Neuronal stem cell (in vitro differentiated cells): ENCODE measurements around the gene HEPACAM2.

Source experiments
- DNase-seq: peaks from one replicate; pipeline ENCODE4 v3.0.0-alpha.2; 2013; ENCODE audit warnings: low spot score
- H2AFZ ChIP-seq: one replicate; pipeline ENCODE4 v1.6.1; 2013; ENCODE audit warnings: mild to moderate bottlenecking, low read length, inconsistent platforms
- H2AK5ac ChIP-seq: 2 replicates; pipeline ENCODE4 v1.6.1; 2013; ENCODE audit warnings: low read depth, mild to moderate bottlenecking, inconsistent platforms, low read length, moderate library complexity, mixed read lengths
- H2BK120ac ChIP-seq: 2 replicates; pipeline ENCODE4 v1.6.1; 2013; ENCODE audit warnings: low read depth, mild to moderate bottlenecking, inconsistent platforms, low read length, moderate library complexity, mixed read lengths
- H2BK12ac ChIP-seq: one replicate; pipeline ENCODE4 v1.6.1; 2013; ENCODE audit warnings: low read length, inconsistent platforms
- H2BK15ac ChIP-seq: 2 replicates; pipeline ENCODE4 v1.6.1; 2013; ENCODE audit warnings: mild to moderate bottlenecking, low read length, inconsistent platforms, mixed read lengths
- H2BK5ac ChIP-seq: one replicate; pipeline ENCODE4 v1.6.1; 2013; ENCODE audit warnings: inconsistent platforms, mild to moderate bottlenecking, low read length, moderate library complexity
- H3K14ac ChIP-seq: one replicate; pipeline ENCODE4 v1.6.1; 2013; ENCODE audit warnings: low read length, inconsistent platforms
- H3K18ac ChIP-seq: 2 replicates; pipeline ENCODE4 v1.6.1; 2013; ENCODE audit warnings: low read length, inconsistent platforms
- H3K23ac ChIP-seq: 2 replicates; pipeline ENCODE4 v1.6.1; 2013; ENCODE audit warnings: low read depth, mild to moderate bottlenecking, mixed read lengths, low read length, inconsistent platforms; ENCODE audit not compliant: poor library complexity
- H3K27ac ChIP-seq: replicated peaks from 3 replicates; pipeline ENCODE4 v1.5.1; 2013; ENCODE audit warnings: low read length, inconsistent platforms
- H3K27me3 ChIP-seq, 3 experiments: 2 replicates each; pipeline ENCODE4 v1.6.1; 2013; ENCODE audit warnings: low read length in 3 of 3, mild to moderate bottlenecking in 2 of 3, inconsistent platforms in 1 of 3, low read depth in 1 of 3, mixed read lengths in 1 of 3, moderate library complexity in 1 of 3; ENCODE audit not compliant: control insufficient read depth in 3 of 3, insufficient read depth in 3 of 3
- H3K36me3 ChIP-seq, 2 donors: replicated peaks in 1 of 2; 2 replicates each; pipeline ENCODE4 v1.6.1; 2013; ENCODE audit warnings: low read length in 2 of 2; ENCODE audit not compliant: control insufficient read depth in 2 of 2, insufficient read depth in 2 of 2
- H3K4ac ChIP-seq: 2 replicates; pipeline ENCODE4 v1.6.1; 2013; ENCODE audit warnings: inconsistent platforms, mild to moderate bottlenecking, low read length, moderate library complexity
- H3K4me1 ChIP-seq, 2 donors: 1 replicate in 1 of 2; 2 replicates in 1 of 2; pipeline ENCODE4 v1.6.1; 2013; ENCODE audit warnings: low read length in 2 of 2, low read depth in 1 of 2; ENCODE audit not compliant: control insufficient read depth in 2 of 2, insufficient read depth in 1 of 2
- H3K4me2 ChIP-seq: one replicate; pipeline ENCODE4 v1.6.1; 2013; ENCODE audit warnings: mild to moderate bottlenecking, low read length, inconsistent platforms; ENCODE audit not compliant: insufficient read depth, poor library complexity, severe bottlenecking
- H3K4me3 ChIP-seq, 2 donors: 2 replicates each; pipeline ENCODE4 v1.5.1; 2013; ENCODE audit warnings: low read length in 2 of 2, mild to moderate bottlenecking in 2 of 2, inconsistent platforms in 1 of 2, moderate library complexity in 1 of 2
- H3K79me1 ChIP-seq: one replicate; pipeline ENCODE4 v1.6.1; 2013; ENCODE audit warnings: low read depth, mild to moderate bottlenecking, inconsistent platforms, low read length, moderate library complexity
- H3K9ac ChIP-seq: one replicate; pipeline ENCODE4 v1.6.1; 2013; ENCODE audit warnings: mild to moderate bottlenecking, low read depth, low read length, inconsistent platforms; ENCODE audit not compliant: poor library complexity
- H3K9me3 ChIP-seq, 2 donors: replicated peaks in 1 of 2; 2 replicates each; pipeline versions ENCODE3 to v1.6.1; 2013; ENCODE audit warnings: low read length in 2 of 2, mild to moderate bottlenecking in 2 of 2, inconsistent platforms in 1 of 2, low read depth in 1 of 2, mixed read lengths in 1 of 2, moderate library complexity in 1 of 2; ENCODE audit not compliant: control insufficient read depth in 2 of 2, insufficient read depth in 1 of 2
- H4K8ac ChIP-seq: one replicate; pipeline ENCODE4 v1.6.1; 2013; ENCODE audit warnings: low read depth, mild to moderate bottlenecking, inconsistent platforms, low read length, moderate library complexity
- H4K91ac ChIP-seq: one replicate; pipeline ENCODE4 v1.6.1; 2013; ENCODE audit warnings: low read length, low read depth, mild to moderate bottlenecking, inconsistent platforms; ENCODE audit not compliant: poor library complexity
- WGBS, 2 donors: extraction: QIAGEN DNeasy Blood & Tissue Kit; methylation state at CpG; one replicate each; pipeline ENCODE4 v1.1.7; 2013; ENCODE audit warnings: missing lambda C conversion rate in 2 of 2, mixed read lengths in 1 of 2; ENCODE audit not compliant: insufficient read length in 2 of 2, insufficient replicate concordance in 1 of 2; ENCODE audit errors: extremely low coverage in 2 of 2; 5-methylcytosine and 5-hydroxymethylcytosine counted together

HEPACAM2 gene

GRCh38 chr7:93194386-93194785 is 31.9 kb downstream of the HEPACAM2 start:
- Histone ChIP-seq H3K27me3 (peaks cover 0 to 20% (median 0%) of the 10 kb centered on the region in 3 experiments), H3K79me1 (no peaks in the 10 kb centered on the region), H3K23ac (no peak overlapping the region), H3K14ac (no peak overlapping the region), H3K4me2 (no peak overlapping the region), H3K9me3 (no peaks in the 10 kb centered on the region), H3K27ac (no peak overlapping the region), H2BK15ac (no peak overlapping the region), H3K9ac (no peak overlapping the region), H3K4me1 (no peaks in the 10 kb centered on the region), H4K8ac (no peak overlapping the region), H2BK120ac (no peak overlapping the region), H2AFZ (no peak overlapping the region), H3K18ac (no peak overlapping the region), H3K4ac (no peak overlapping the region), H2AK5ac (no peak overlapping the region), H4K91ac (no peak overlapping the region), H3K36me3 (no peaks in the 10 kb centered on the region), H2BK5ac (no peak overlapping the region), H3K4me3 (no peak overlapping the region), H2BK12ac (no peak overlapping the region)
- no peak for DNase-seq
- no CpG with 5 or more reads among the region's 3 CpGs for WGBS, 2 donors

- Histone ChIP-seq H2AFZ (no peak overlapping the region), H3K14ac (no peak overlapping the region), H2AK5ac (no peak overlapping the region), H3K23ac (no peak overlapping the region), H3K36me3 (no peaks in the 10 kb centered on the region), H3K27me3 (peaks cover 0 to 26% (median 0%) of the 10 kb centered on the region in 3 experiments), H2BK15ac (no peak overlapping the region), H3K4me3 (no peak overlapping the region), H3K18ac (no peak overlapping the region), H3K4me2 (no peak overlapping the region), H4K91ac (no peak overlapping the region), H3K4me1 (no peaks in the 10 kb centered on the region), H2BK120ac (no peak overlapping the region), H3K27ac (no peak overlapping the region), H3K9me3 (no peaks in the 10 kb centered on the region), H2BK5ac (no peak overlapping the region), H2BK12ac (no peak overlapping the region), H3K4ac (no peak overlapping the region), H3K79me1 (no peaks in the 10 kb centered on the region), H3K9ac (no peak overlapping the region), H4K8ac (no peak overlapping the region)
- DNase-seq: no peak
- WGBS, 2 donors: no CpG with 5 or more reads among the region's 6 CpGs
Measured at GRCh38 chr7:93188870-93189634, 37.2 kb downstream of the HEPACAM2 start.

- no CpG with 5 or more reads among the region's 1 CpG for WGBS, 2 donors
- Histone ChIP-seq H4K8ac (no peak overlapping the region), H3K36me3 (no peaks in the 10 kb centered on the region), H2BK120ac (no peak overlapping the region), H3K4me2 (no peak overlapping the region), H3K4ac (no peak overlapping the region), H3K23ac (no peak overlapping the region), H2BK15ac (no peak overlapping the region), H3K27me3 (peaks cover 0 to 21% (median 0%) of the 10 kb centered on the region in 3 experiments), H3K79me1 (no peaks in the 10 kb centered on the region), H2AK5ac (no peak overlapping the region), H3K18ac (no peak overlapping the region), H2AFZ (no peak overlapping the region), H3K9me3 (no peaks in the 10 kb centered on the region), H4K91ac (no peak overlapping the region), H3K4me1 (no peaks in the 10 kb centered on the region), H3K4me3 (no peak overlapping the region), H2BK5ac (no peak overlapping the region), H3K27ac (no peak overlapping the region), H3K9ac (no peak overlapping the region), H2BK12ac (no peak overlapping the region), H3K14ac (no peak overlapping the region)
- DNase-seq: no peak
Measured at GRCh38 chr7:93185303-93186027, 40.8 kb downstream of the HEPACAM2 start.

- Histone ChIP-seq H2AK5ac (no peak overlapping the region), H2AFZ (no peak overlapping the region), H3K4me3 (no peak overlapping the region), H3K27me3 (no peaks in the 10 kb centered on the region), H3K4me2 (no peak overlapping the region), H4K91ac (no peak overlapping the region), H3K79me1 (no peaks in the 10 kb centered on the region), H3K18ac (no peak overlapping the region), H2BK12ac (no peak overlapping the region), H3K9me3 (no peaks in the 10 kb centered on the region), H3K36me3 (no peaks in the 10 kb centered on the region), H2BK15ac (no peak overlapping the region), H3K4me1 (no peaks in the 10 kb centered on the region), H2BK5ac (no peak overlapping the region), H3K4ac (no peak overlapping the region), H3K23ac (peak overlapping the region; percentile 17), H3K27ac (no peak overlapping the region), H4K8ac (no peak overlapping the region), H2BK120ac (no peak overlapping the region), H3K9ac (no peak overlapping the region), H3K14ac (no peak overlapping the region)
- DNase-seq: no peak
Measured at GRCh38 chr7:93179173-93179572, 47.1 kb downstream of the HEPACAM2 start.
